HG02981 (cell line): ENCODE results near the gene SPAG17.

ENCODE experiments used
- ATAC-seq: cut with Tn5 transposase; IDR thresholded peaks from one replicate; pipeline ENCODE4 v1.9.1; 2021; ENCODE audit warnings: mild to moderate bottlenecking, moderate library complexity; ENCODE audit not compliant: unreplicated experiment

The SPAG17 gene

DNA sequence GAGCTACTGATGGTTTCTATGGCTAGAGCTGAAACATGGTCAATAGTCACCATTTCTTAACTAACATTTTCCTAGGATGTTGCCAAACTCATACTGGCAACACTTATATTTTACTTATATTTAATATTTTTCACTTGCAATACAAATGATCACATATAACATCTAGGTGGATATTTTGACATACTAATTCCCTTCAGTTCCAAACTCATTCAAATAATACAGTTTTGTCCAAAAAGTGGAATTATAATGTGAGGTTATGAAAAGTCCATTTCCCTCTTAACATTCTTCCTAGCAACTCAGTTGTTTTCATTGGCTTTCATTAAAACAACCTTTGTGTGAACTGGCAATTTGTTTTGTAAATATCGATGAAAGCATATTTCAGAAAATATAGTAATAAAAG lies 16.0 kb downstream of the SPAG17 start:
- ATAC-seq, result no peak

DNA sequence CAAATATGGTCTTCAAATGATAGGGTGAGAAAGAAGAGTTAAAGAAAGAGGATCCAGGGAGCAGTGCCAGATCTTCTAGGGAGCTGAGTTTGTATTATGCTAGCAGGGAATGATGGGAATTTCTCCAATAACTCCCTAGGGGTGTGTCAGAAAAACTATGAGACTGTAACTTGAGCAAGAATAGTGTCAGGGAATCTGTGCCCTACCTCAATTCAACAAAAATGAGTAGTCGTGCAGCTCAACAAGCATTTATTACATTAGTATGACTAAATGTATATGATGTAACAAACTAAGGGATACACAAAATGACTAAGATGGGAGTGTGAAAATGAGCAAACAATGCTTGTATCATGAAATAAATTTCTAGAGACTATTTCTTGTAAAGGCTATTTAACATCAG lies 24.2 kb downstream of the SPAG17 start:
- ATAC-seq, result no peak

GRCh38 chr1:118159569-118159968 lies 25.5 kb downstream of the SPAG17 start:
- no peak for ATAC-seq

- ATAC-seq, result no peak
These were observed 26.1 kb downstream of the SPAG17 start for GRCh38 chr1:118158924-118159323.

DNA sequence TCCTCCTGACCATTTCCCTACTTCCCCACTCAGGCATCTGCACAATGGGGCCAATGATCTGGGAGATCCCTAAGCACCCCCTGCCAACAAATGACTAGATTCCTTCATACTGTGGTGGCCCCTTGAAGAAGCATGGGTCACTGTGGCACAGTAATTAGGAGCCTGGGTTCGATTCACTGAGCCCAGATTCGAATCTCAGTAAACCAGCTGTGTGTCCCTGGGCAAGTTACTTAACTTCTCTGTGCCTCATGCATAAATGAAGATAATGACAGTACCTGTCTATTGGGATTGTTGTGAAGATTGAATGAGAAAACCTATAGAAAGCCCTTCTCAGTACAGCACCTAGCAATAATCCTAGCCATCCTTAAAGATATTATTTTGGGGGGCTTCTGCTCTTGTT lies 27.5 kb downstream of the SPAG17 start:
- ATAC-seq, result no peak

GRCh38 chr1:118155106-118155505 lies 29.9 kb downstream of the SPAG17 start:
- ATAC-seq, result no peak

DNA sequence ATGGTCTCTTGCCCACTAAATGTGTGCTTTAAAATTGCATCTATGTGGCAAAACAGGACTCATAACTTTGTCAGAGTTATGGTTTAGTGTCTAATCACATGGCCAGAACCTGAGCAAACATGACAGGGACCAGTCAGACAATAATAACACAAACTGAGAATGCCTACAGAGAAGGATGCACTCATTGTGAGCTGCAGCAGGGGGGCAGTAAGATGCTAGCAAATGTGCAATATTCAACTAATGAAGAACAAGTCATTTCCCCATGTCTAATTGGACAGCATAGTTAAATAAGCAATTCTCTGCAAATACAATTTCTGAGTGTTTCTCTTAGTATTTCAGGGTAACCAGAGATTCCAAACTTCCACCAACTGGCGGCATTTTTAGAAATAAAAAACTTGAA lies 30.8 kb downstream of the SPAG17 start:
- no peak for ATAC-seq

- ATAC-seq, result no peak
These were observed 33.6 kb downstream of the SPAG17 start for GRCh38 chr1:118151312-118151937.

DNA sequence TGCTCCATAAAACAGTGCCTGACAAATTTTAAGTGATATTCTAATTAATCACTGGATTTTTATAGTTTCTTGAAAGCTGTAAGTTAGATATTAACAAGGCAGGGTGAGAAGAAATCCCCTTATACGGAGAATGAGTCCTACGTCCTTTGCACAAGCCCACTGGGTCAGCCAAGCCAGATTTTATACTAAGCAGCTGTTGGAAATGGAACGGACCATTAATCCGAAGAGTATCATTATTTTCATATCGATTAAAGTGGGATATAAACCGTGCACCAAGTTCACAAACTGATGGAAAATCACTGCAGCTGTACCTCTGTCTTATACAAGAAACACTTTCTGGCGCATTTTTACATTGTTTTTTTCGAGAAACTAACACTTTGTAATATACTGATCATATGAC lies 35.2 kb downstream of the SPAG17 start:
- ATAC-seq, result no peak

DNA sequence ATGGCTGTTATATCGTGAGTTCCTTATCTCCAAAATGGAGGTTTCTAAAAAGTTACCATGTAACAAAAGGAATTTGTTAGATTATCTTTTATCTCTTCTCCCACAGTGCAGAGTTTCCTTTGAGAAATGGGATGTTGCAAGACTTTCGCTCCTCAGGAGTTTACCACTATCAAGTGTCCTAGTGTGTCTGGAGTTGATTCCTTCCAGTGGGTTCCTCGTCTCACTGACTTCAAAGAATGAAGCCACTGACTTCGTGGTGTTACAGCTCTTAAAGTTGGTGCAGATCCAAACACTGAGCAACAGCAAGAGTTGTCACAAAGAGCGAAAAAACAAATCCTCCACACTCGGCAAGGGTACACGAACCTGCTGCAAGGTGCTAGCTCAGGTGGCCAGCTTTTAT lies 37.0 kb downstream of the SPAG17 start:
- ATAC-seq, result no peak

DNA sequence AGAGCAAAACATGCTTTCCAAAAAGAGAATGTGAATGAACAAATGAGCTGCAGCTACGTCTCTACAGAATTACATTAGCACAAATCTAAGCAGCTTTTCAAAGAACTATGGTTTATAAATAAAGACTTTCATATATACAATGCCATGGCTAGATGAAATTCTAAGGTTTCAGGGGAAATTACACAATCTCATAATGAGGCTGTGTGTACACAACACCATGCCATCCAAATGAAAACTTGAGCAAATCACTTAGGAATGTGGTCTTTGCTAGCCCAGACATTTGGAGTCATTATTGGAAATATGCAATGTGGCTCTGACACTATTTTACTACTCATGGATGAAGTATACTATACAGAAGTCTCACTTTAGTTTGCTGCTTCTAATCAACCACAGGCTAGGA lies 37.5 kb downstream of the SPAG17 start:
- no peak for ATAC-seq

DNA sequence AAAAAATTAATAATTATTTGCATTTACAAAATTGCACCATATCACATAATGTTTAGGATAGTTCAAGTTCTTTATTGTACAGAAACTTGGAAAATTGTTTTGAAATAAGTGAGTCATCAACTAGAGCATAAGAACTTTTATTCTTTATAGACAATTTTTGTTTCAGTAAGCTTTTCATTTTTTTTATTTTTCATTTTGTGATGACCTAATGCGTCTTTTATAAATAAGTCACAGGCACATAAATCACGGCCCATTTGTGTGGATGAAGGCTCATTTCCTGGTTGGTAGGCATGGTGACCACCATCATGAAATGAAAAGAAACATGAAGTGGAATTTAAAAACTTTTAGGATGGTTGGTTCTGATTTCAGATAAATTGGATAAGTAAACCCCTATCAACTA lies 39.3 kb downstream of the SPAG17 start:
- ATAC-seq, result no peak

DNA sequence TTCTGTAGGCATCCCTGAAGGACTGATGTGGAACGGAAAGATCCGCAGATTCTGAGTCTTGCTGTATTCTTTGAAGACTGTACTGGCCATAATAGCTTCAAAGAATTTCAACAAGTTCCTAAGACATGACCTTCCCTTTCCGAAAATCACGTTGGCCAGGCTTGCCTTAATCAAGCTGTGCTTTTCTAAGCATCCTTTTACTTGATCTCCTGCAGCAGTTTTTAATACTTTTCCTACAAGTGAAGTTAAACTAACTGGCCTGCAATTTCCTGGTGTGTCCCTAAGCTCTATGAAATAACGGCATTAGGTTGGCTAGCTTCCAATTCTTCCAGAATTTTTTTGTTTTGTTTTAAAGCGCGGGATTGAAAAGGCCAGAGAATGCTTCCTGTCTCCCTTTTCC lies 40.3 kb downstream of the SPAG17 start:
- no peak for ATAC-seq

DNA sequence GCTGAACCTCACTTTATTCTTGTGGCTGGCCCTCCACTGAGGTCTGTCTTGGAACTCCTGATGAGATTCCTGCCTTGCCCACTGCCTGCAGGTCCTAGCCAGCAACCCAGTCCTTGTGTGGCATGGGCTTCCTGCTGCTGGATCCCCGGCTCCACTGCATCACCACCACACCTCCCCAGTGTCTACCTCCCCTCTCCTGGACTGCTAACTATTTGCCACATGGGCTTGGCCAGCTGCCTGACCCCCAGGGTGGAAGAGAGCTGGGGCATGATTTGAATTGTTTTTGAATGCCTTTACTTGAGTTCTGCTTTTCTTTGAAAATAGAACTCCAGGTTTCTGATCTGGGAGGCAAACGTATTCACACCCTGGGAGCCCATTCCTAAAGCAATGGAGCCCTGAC lies 41.2 kb downstream of the SPAG17 start:
- no peak for ATAC-seq

DNA sequence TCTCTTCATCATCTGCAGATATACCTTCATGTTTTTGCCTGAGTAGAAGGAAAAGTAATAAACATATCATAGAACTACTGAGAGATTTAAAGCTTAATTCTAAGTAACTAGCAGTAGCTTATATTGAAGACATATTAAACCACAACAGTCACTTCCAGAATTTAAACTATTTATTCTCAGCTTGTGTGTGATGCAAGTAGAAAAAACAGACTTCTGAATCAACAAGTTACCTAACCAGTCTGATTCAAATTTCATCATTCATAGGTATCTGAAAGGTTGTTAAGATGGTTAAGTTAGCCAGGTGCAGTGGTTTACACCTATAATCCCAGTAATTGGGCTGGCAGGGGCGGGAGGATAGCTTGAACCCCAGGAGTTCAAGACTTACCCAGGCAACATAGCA lies 41.9 kb downstream of the SPAG17 start:
- no peak for ATAC-seq

GRCh38 chr1:118142546-118142945 lies 42.5 kb downstream of the SPAG17 start:
- no peak for ATAC-seq

DNA sequence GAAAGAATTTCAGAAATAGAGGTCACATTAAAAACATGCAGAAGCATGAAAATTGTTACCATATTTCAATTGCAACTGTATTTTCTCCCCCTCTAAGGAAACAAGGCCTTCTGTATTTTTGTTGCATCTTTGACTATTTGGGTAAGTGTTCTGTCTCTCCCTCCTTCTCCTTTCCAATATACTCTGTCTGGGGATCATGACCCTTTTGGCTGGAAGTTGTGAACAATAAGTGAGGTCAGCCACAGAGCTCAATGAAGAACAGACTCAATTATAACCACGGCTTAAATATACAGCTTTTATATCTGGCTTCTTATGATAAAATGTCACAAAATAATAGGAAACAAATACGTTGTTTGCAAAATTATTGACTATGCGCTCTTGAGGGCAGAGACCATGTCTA lies 47.1 kb downstream of the SPAG17 start:
- ATAC-seq, result no peak

- peak; percentile 100 for ATAC-seq
These were observed 48.7 kb downstream of the SPAG17 start for GRCh38 chr1:118136187-118136941.

GRCh38 chr1:118132000-118132399 lies 53.0 kb downstream of the SPAG17 start:
- no peak for ATAC-seq

- ATAC-seq, result no peak
These were observed 56.3 kb downstream of the SPAG17 start for GRCh38 chr1:118128761-118129160.

GRCh38 chr1:118124064-118124463 lies 61.0 kb downstream of the SPAG17 start:
- no peak for ATAC-seq

DNA sequence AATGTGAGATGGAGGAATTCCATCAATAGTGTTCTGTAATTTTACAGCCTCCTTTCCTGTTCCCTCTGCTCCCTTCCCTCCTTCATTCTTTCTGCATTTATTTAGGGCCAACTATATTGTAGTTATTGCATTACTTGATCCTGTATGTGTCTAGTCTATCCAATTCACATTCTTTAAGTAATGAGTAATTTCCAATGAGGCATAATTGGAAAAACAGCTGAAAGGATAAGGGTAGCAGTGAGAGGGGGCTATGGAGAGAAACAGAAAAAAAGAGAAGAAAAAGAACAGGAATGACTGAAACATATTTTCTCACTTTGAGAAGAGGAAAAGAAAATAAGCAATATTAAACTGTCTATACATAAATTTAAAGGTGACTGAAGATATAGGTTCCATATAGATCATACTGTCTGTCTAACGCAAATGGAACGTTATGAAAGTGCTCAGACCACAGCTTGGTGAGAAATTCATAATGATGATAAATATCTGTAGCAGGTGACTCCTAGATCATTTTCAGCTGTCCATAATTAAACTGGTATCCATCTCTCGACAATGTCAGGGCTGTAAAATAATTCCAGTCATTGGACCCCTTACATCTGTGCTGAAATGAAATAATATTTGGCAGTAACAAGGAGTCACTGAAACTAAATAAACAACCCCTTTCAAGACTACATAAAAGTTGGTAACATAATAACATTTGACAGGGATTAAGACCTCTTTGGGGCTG lies 61.8 kb downstream of the SPAG17 start:
- no peak for ATAC-seq
